ENCODE data around the gene SWAP70.

Gene SWAP70

GRCh38 chr11:9646324-9646723 is 17.6 kb upstream of the SWAP70 start:
- in situ Hi-C loops (cut with MboI; ENCODE audit: low sequenced_read_pairs), result no loop called here

- in situ Hi-C loops (cut with MboI; ENCODE audit: low sequenced_read_pairs), result no loop called here
Observed at GRCh38 chr11:9651481-9651880, 12.4 kb upstream of the SWAP70 start.

- in situ Hi-C loops (cut with MboI; ENCODE audit: low sequenced_read_pairs), result no loop called here
Observed at GRCh38 chr11:9651899-9652748, 11.8 kb upstream of the SWAP70 start.

- in situ Hi-C loops (cut with MboI; ENCODE audit: low sequenced_read_pairs), result no loop called here
Observed at GRCh38 chr11:9653871-9654270, 10.0 kb upstream of the SWAP70 start.

GRCh38 chr11:9656864-9657263 is 7.0 kb upstream of the SWAP70 start:
- in situ Hi-C loops (cut with MboI; ENCODE audit: low sequenced_read_pairs), result no loop called here

- in situ Hi-C loops (cut with MboI; ENCODE audit: low sequenced_read_pairs), result no loop called here
Observed at GRCh38 chr11:9657531-9657930, 6.3 kb upstream of the SWAP70 start.

GRCh38 chr11:9660886-9661285 is 3.0 kb upstream of the SWAP70 start:
- in situ Hi-C loops (cut with MboI; ENCODE audit: low sequenced_read_pairs), result no loop called here

- in situ Hi-C loops (cut with MboI; ENCODE audit: low sequenced_read_pairs), result no loop called here
Observed at GRCh38 chr11:9662273-9662672, 1.6 kb upstream of the SWAP70 start.

DNA sequence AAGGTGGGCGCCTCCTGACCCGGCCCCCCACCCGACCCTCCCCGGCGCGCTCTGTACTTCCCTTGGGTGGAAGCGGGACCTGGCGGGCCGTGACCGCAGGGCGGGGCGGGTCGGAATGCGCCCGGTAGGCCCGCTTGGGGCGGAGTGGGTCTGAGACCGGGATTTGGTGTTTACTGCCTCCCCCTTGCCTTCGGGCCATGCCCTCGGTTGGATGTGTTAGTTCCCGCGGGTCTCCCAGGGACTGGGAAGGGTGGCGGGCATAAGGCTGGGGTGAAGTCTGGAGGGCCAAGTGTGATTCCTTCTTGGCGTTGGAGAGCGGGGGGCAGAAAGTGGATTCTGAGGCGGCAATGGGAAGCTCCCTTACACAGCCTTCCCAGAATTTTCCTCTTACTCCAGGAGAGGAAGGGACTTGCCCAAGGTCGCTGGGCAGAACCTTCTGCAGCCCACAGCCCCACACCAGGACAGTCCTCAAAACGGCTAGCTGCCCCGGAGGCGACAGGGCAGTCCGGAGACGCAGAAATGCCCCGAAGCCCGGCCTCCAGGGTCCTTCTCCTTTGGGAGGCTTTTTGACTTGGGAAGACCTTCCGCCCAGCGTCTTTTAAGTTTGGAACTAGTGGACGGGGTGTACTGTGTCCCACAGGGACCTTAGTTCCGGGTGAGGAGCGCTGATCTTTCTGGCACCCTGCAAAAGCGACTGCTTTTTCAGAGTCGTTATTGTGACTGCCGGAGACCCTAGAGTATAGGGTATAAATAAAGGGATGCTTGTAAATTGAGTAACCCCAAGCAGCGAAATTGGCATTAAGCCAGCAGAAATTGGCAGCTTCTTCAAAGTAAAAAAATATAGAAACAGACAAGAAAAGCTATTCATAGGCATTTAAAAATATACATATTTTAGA is 647 bp downstream of the SWAP70 start:
- in situ Hi-C loops (cut with MboI; ENCODE audit: low sequenced_read_pairs), result no loop called here

GRCh38 chr11:9665749-9666148 is 1.9 kb downstream of the SWAP70 start:
- in situ Hi-C loops (cut with MboI; ENCODE audit: low sequenced_read_pairs), result no loop called here

GRCh38 chr11:9669954-9670353 is 6.1 kb downstream of the SWAP70 start:
- in situ Hi-C loops (cut with MboI; ENCODE audit: low sequenced_read_pairs), result no loop called here

GRCh38 chr11:9672288-9672916 is 8.5 kb downstream of the SWAP70 start:
- in situ Hi-C loops (cut with MboI; ENCODE audit: low sequenced_read_pairs), result no loop called here

GRCh38 chr11:9672918-9673317 is 9.0 kb downstream of the SWAP70 start:
- in situ Hi-C loops (cut with MboI; ENCODE audit: low sequenced_read_pairs), result no loop called here

DNA sequence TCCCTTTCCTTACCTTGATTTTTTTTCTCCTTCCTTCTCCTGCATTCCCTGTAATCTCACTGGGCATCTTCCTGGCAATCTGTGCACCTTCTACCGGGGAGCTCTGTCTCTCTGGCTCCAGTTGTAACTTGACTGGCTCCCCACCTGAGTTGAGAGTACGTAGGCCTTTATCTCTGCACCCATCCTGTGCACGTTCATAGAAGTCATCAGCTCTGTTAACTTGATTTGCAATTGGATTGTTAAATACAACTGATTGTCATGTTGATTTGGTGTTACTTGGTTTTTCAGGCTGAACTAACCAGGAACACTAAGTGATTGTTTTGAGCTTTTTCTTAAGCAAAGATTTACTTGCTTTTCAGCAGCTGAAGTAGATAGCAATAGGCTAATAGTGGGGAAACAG is 11.8 kb downstream of the SWAP70 start:
- in situ Hi-C loops (cut with MboI; ENCODE audit: low sequenced_read_pairs), result no loop called here

DNA sequence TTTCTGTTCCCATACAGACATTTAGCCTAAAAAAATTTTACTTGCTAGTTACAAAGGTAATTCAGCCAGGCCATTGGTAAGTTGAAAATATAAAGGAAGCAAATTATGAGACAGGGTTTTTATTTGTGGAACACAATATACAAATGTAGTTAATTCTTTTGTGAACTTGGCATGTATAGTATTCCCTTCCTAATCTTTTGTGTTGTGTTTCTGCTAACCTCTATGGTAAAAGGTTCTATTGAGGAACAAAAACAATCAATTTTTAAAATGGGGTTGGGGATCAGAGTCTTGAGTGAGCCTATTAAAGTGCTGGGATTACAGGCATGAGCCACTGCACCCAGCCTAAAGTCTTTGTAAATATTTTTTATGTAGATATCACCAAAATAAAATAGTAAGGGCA is 14.1 kb downstream of the SWAP70 start:
- in situ Hi-C loops (cut with MboI; ENCODE audit: low sequenced_read_pairs), result no loop called here

- in situ Hi-C loops (cut with MboI; ENCODE audit: low sequenced_read_pairs), result no loop called here
Observed at GRCh38 chr11:9678576-9678975, 14.7 kb downstream of the SWAP70 start.

DNA sequence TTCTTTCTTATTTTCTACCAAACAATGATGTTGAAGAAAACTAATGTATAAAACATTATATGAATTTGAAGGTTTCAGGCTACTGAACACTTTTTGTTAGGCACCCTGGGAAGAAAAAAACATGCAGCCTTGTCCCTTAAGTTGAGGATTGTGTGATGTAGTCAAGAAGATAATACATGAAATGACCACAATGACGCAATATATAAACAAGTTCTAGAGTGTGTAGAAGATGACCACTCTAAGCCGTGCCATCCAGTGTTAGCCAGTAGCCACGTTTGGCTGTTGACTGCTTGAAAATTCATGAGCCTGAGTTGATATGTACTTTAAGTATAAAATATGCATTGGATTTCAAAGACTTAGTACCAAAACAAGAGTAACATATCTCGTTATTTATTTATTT is 16.2 kb downstream of the SWAP70 start:
- in situ Hi-C loops (cut with MboI; ENCODE audit: low sequenced_read_pairs), result no loop called here

DNA sequence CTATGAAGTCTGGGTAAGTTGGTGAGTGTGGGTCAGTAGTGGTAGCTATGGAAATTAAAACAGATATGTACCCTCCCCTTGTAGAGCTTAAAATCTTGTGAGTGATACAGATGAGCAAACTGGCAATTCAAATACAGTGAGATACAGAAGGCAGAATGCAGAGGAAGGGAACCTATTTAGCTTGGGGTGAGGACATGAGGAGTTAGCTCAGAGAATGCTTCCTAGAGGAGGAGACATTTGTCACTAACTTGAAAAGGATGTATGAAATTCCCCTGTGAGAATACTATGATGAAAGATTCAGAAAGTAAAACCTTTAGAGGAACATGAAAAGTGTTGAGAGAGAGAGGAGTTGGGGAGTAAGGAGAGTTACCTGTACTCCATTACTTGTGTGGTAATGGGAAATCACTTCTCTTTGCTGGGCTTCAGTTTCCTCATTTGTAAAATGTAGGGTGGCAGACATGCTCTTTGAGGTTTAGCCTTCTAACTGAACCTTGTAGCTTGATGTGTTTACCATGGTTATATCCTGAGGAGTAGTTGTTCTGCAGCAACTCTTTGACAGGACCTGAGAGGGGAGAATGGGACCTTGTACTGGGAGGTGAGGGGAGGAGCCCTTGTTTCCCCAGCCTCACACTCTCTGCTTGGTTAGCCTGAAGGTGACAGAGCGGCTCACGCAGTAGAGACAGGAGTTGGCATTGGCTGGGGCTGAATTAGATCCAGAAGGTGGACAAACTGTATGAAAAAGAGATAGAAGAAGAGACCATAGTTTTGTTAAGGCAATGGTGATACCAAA is 17.9 kb downstream of the SWAP70 start:
- in situ Hi-C loops (cut with MboI; ENCODE audit: low sequenced_read_pairs), result no loop called here

- in situ Hi-C loops (cut with MboI; ENCODE audit: low sequenced_read_pairs), result no loop called here
Observed at GRCh38 chr11:9687711-9688477, 24.0 kb downstream of the SWAP70 start.

Data from HL-60/S4 (cell line).